ENCODE results near the gene MYO16. TPM values are rescaled to one million over a fixed set of nuclear protein-coding genes. Genes with fewer than 3 reads are reported as not detected.

Gene MYO16
- total RNA-seq, 2 donors from 2014 or later = 0.42 TPM; not detected in 1

DNA sequence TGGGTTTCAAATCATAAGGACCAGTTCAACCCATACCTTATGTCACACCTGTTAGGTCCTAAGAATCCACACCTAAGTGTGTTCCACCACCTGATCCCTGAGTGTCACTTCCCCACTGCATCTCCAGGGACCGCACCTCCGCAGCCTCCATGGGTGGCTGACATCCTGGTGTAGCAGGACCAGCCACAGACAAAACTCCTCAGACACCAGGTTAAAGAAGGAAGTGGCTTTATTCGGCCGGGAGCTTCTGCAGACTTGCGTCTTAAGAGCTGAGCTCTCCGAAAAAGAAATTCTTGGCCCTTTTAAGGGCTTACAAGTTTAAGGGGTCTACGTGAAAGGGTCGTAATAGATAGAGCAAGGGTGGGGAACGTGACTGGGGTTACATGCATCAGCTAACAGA lies 509.9 kb downstream of the MYO16 start:
- no peak for TF ChIP-seq CTCF (IDR thresholded peaks at IDR 0.05)
- H3K4me3 ChIP-seq = no peak overlapping the region
- DNase-seq (ENCODE audit: low spot score) = no peak
- H3K27ac ChIP-seq = no peak overlapping the region
- H3K36me3 ChIP-seq = no peaks in the 10 kb centered on the region
- H3K4me1 ChIP-seq (ENCODE audit: control insufficient read depth in 1 of 2, low read depth in 2 of 2) = no peaks in the 10 kb centered on the region
- ATAC-seq (ENCODE audit: insufficient number of reproducible peaks, low FRiP score, low read depth) = no peak
- H3K27me3 ChIP-seq (replicated peaks; ENCODE audit: insufficient read depth) = no peaks in the 10 kb centered on the region
- no peaks in the 10 kb centered on the region for H3K9me3 ChIP-seq

GRCh38 chr13:109140054-109140453 lies 510.6 kb downstream of the MYO16 start:
- H3K9me3 ChIP-seq = no peaks in the 10 kb centered on the region
- no peak for TF ChIP-seq CTCF (IDR thresholded peaks at IDR 0.05)
- ATAC-seq (ENCODE audit: insufficient number of reproducible peaks, low FRiP score, low read depth) (no peak), DNase-seq (ENCODE audit: low spot score) (no peak)
- no peak overlapping the region for H3K27ac ChIP-seq
- H3K36me3 ChIP-seq = no peaks in the 10 kb centered on the region
- H3K27me3 ChIP-seq (replicated peaks; ENCODE audit: insufficient read depth) = no peaks in the 10 kb centered on the region
- peak overlapping the region; percentile 64 for H3K4me3 ChIP-seq
- no peaks in the 10 kb centered on the region for H3K4me1 ChIP-seq (ENCODE audit: control insufficient read depth in 1 of 2, low read depth in 2 of 2)

DNA sequence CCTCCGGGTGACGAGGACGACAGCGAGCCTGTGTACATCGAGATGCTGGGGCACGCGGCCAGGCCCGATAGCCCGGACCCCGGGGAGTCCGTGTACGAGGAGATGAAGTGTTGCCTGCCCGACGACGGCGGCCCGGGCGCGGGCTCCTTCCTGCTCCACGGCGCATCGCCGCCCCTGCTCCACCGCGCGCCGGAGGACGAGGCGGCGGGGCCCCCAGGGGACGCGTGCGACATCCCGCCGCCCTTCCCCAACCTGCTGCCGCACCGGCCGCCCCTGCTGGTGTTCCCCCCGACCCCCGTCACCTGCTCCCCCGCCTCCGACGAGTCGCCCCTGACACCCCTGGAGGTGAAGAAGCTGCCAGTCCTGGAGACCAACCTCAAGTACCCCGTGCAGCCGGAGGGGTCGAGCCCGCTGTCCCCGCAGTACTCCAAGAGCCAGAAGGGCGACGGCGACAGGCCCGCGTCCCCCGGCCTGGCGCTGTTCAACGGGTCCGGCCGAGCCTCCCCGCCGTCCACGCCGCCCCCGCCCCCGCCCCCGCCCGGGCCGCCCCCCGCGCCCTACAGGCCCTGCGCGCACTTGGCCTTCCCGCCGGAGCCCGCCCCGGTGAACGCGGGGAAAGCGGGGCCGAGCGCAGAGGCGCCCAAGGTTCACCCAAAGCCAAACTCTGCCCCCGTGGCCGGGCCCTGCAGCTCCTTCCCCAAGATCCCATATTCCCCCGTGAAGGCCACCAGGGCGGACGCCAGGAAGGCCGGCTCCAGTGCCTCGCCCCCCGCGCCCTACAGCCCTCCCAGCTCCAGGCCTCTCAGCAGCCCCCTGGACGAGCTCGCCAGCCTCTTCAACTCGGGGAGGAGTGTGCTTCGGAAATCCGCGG lies 511.3 kb downstream of the MYO16 start:
- no peak for TF ChIP-seq CTCF (IDR thresholded peaks at IDR 0.05)
- Histone ChIP-seq H3K4me1 (ENCODE audit: control insufficient read depth in 1 of 2, low read depth in 2 of 2) (no peaks in the 10 kb centered on the region), H3K4me3 (peak overlapping the region; percentile 64), H3K9me3 (no peaks in the 10 kb centered on the region), H3K27me3 (replicated peaks; ENCODE audit: insufficient read depth) (no peaks in the 10 kb centered on the region), H3K27ac (no peak overlapping the region), H3K36me3 (no peaks in the 10 kb centered on the region)
- DNase-seq (ENCODE audit: low spot score) = no peak
- ATAC-seq (ENCODE audit: insufficient number of reproducible peaks, low FRiP score, low read depth) = no peak

DNA sequence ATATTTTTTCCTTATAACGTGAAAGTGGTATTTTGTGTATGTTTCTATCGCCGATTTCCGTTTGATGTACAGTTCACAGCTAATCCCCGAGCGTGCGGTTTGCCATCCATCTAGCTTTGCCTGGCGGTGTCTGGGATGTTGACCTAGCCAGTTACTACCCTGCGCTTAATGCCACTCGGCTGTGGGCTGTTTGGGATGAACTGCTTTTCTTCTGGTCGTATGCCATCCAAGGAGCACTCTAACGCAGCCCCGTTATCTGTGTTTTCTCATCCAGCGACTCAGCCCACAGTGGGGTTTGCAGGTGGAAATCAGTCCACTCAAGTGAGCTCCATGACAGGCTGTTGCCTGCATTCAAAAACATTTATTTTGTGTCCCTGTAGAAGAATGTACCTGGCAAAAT lies 512.3 kb downstream of the MYO16 start:
- Histone ChIP-seq H3K4me3 (no peak overlapping the region), H3K36me3 (no peaks in the 10 kb centered on the region), H3K27ac (no peak overlapping the region), H3K27me3 (replicated peaks; ENCODE audit: insufficient read depth) (no peaks in the 10 kb centered on the region), H3K9me3 (no peaks in the 10 kb centered on the region), H3K4me1 (ENCODE audit: control insufficient read depth in 1 of 2, low read depth in 2 of 2) (no peaks in the 10 kb centered on the region)
- DNase-seq (ENCODE audit: low spot score) = no peak
- TF ChIP-seq CTCF (IDR thresholded peaks at IDR 0.05) = no peak
- ATAC-seq (ENCODE audit: insufficient number of reproducible peaks, low FRiP score, low read depth) = no peak

DNA sequence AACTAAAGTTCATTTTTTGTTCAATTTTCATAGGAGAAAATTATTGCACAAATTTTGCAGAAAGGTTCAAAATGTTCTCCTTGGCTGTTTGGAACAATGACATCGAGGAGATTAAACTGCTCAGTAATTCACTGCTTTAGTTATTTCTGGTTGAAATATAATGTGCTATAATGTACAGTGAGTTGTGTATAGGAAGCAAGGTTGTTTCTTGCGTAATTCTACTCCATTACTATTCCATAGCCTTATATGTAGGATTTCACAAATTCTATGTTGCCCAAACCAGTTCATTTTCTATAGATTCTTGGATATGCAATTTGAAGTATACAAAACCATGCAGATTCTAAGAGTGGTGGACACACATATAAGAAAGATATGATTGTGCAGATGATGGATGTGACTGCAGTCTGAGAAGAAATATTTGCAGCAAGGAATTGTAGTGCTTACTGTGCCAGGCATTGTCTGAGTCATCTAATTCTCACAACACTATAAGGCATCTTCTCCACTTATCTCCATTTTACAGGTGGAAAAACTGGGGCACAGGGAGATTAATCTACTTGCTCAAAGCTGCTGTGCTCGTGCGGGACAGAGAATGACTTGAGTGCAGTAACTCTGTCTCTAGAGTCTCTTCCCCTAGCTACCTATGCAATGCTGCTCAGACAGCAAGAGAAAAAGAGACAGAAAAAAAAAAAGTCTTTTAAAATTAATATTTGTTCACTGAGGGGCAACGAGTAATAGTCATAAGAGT lies 515.5 kb downstream of the MYO16 start:
- H3K4me3 ChIP-seq = no peak overlapping the region
- ATAC-seq (ENCODE audit: insufficient number of reproducible peaks, low FRiP score, low read depth) (no peak), DNase-seq (ENCODE audit: low spot score) (no peak)
- no peak for TF ChIP-seq CTCF (IDR thresholded peaks at IDR 0.05)
- no peak overlapping the region for H3K27ac ChIP-seq
- no peaks in the 10 kb centered on the region for H3K27me3 ChIP-seq (replicated peaks; ENCODE audit: insufficient read depth)
- no peaks in the 10 kb centered on the region for H3K9me3 ChIP-seq
- no peaks in the 10 kb centered on the region for H3K36me3 ChIP-seq
- no peaks in the 10 kb centered on the region for H3K4me1 ChIP-seq (ENCODE audit: control insufficient read depth in 1 of 2, low read depth in 2 of 2)

Data from thoracic aorta (tissue), 2 donors.